C4-2B (cell line): ENCODE data around the gene FGGY.

Experiments used
- ZFX ChIP-seq: fragments of 450-650 bp; IDR thresholded peaks from 2 replicates; pipeline ENCODE4 v1.6.1; 2017
- TF ChIP-seq, protein P1 (sequence below): fragments of 450-650 bp; conservative IDR thresholded peaks from 2 replicates; pipeline ENCODE4 v1.5.1; 2017; ENCODE audit warnings: mild to moderate bottlenecking

DNA sequence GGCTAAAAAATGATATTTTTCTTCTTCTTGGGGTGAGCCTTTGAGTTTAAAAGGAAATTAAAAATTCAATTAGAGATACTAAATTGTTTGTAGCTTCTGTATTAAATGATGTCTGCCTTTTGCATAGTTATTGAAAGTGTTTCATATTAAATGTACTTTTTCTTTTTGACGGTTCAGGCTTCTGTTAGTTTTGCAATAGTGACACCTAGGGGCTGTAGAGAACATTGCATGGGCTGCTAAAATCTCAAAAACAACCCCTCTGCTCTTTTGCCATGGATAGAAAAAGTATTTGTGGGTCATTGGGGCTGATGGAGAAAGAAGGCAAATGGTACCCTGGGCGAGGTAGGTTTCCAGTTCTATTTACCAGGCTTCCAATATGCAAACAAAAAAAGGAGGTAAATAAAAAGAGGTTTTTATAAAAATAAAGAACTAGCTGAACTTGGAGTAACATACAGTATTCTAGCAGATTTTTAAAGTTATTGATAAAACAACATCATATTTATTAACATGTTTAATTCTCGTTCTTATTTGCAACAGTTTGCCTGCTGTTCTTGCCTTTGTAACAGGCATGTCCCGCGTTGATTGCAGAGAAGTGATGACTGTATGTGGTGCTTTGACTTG lies 402.4 kb downstream of the FGGY start:
- TF ChIP-seq, protein P1, sequence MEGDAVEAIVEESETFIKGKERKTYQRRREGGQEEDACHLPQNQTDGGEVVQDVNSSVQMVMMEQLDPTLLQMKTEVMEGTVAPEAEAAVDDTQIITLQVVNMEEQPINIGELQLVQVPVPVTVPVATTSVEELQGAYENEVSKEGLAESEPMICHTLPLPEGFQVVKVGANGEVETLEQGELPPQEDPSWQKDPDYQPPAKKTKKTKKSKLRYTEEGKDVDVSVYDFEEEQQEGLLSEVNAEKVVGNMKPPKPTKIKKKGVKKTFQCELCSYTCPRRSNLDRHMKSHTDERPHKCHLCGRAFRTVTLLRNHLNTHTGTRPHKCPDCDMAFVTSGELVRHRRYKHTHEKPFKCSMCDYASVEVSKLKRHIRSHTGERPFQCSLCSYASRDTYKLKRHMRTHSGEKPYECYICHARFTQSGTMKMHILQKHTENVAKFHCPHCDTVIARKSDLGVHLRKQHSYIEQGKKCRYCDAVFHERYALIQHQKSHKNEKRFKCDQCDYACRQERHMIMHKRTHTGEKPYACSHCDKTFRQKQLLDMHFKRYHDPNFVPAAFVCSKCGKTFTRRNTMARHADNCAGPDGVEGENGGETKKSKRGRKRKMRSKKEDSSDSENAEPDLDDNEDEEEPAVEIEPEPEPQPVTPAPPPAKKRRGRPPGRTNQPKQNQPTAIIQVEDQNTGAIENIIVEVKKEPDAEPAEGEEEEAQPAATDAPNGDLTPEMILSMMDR = peak; percentile 96
- no peak for TF ChIP-seq ZFX
